CD4-positive, alpha-beta memory T cell (primary cell): Measurements from ENCODE around the gene KRTAP5-3. TPM values are rescaled to one million over a fixed set of nuclear protein-coding genes. Genes with fewer than 3 reads are reported as not detected.

Source experiments
- CTCF ChIA-PET: fragments of 350-600 bp; sonication (Branson Sonifier 250); formaldehyde crosslinking; loops from one replicate; lab custom pipeline; 2021; ENCODE audit warnings: inconsistent platforms; ENCODE audit not compliant: partially characterized antibody; lab: Charles Lee
- POLR2A ChIA-PET: fragments of 350-600 bp; sonication (Branson Sonifier 250); formaldehyde crosslinking; loops from one replicate; lab custom pipeline; 2021; ENCODE audit not compliant: partially characterized antibody; lab: Charles Lee
- DNase-seq, 5 donors: peaks; one replicate each; pipeline versions ENCODE4 v3.0.0 to v3.0.0-alpha.2; 2020 to 2022; ENCODE audit warnings: mixed read lengths in 1 of 5
- H3K27ac ChIP-seq: one replicate; pipeline ENCODE4 v1.7.0; 2013; ENCODE audit warnings: low read depth, low read length
- H3K27me3 ChIP-seq: 2 replicates; pipeline ENCODE4 v1.7.0; 2013; ENCODE audit warnings: mild to moderate bottlenecking, low read length, moderate library complexity; ENCODE audit not compliant: insufficient read depth
- H3K36me3 ChIP-seq: 2 replicates; pipeline ENCODE4 v1.7.0; 2013; ENCODE audit warnings: mild to moderate bottlenecking, low read length, moderate library complexity; ENCODE audit not compliant: insufficient read depth
- H3K4me1 ChIP-seq: 2 replicates; pipeline ENCODE4 v1.7.0; 2013; ENCODE audit warnings: mild to moderate bottlenecking, low read length, moderate library complexity; ENCODE audit not compliant: insufficient read depth
- H3K4me3 ChIP-seq, 2 donors: one replicate each; pipeline ENCODE4 v1.7.0; 2013; ENCODE audit warnings: low read length in 2 of 2, mild to moderate bottlenecking in 1 of 2
- H3K9me3 ChIP-seq, 2 donors: one replicate each; pipeline ENCODE4 v1.7.0; 2013; ENCODE audit warnings: low read length in 2 of 2, control low read depth in 1 of 2; ENCODE audit not compliant: control insufficient read depth in 1 of 2
- H3K27ac Mint-ChIP-seq, 7 donors: one replicate each; pipeline ENCODE4 v1.8.0; 2020 to 2021; ENCODE audit warnings: mixed read lengths in 7 of 7, mild to moderate bottlenecking in 6 of 7, inconsistent platforms in 3 of 7, moderate library complexity in 3 of 7
- H3K27me3 Mint-ChIP-seq, 2 donors: one replicate each; pipeline ENCODE4 v1.8.0; 2020 to 2021; ENCODE audit warnings: mixed read lengths in 2 of 2
- H3K36me3 Mint-ChIP-seq, 2 donors: one replicate each; pipeline ENCODE4 v1.8.0; 2020 to 2021; ENCODE audit warnings: mixed read lengths in 2 of 2, inconsistent platforms in 1 of 2, mild to moderate bottlenecking in 1 of 2
- H3K4me1 Mint-ChIP-seq, 4 donors: one replicate each; pipeline ENCODE4 v1.8.0; 2020 to 2021; ENCODE audit warnings: mixed read lengths in 4 of 4, mild to moderate bottlenecking in 1 of 4
- H3K4me3 Mint-ChIP-seq, 8 donors: one replicate each; pipeline ENCODE4 v1.8.0; 2020 to 2021; ENCODE audit warnings: mixed read lengths in 8 of 8, mild to moderate bottlenecking in 7 of 8, moderate library complexity in 6 of 8, inconsistent platforms in 3 of 8
- H3K9me3 Mint-ChIP-seq, 8 donors: one replicate each; pipeline ENCODE4 v1.8.0; 2020 to 2021; ENCODE audit warnings: mixed read lengths in 8 of 8, mild to moderate bottlenecking in 5 of 8, inconsistent platforms in 3 of 8, moderate library complexity in 1 of 8
- intact Hi-C: fragments of 100-400 bp; cut with micrococcal nuclease; formaldehyde crosslinking; loops from one replicate; pipeline ENCODE4 v1.15.1; 2023
- polyA plus RNA-seq, 2 donors: library from polyadenylated mRNA; unstranded; fragments of 300-500 nt; fragmentation: Illumina TruSeq; gene quantifications; one replicate each; pipeline ENCODE4 v1.2.3, GENCODE V29; 2021
- total RNA-seq, 2 experiments: library from RNA; stranded (reverse); gene quantifications; one replicate each; pipeline ENCODE4 v1.2.3, GENCODE V29; 2021

KRTAP5-3 gene
- total and polyA plus RNA-seq, 4 experiments from 2014 or later = not detected

DNA sequence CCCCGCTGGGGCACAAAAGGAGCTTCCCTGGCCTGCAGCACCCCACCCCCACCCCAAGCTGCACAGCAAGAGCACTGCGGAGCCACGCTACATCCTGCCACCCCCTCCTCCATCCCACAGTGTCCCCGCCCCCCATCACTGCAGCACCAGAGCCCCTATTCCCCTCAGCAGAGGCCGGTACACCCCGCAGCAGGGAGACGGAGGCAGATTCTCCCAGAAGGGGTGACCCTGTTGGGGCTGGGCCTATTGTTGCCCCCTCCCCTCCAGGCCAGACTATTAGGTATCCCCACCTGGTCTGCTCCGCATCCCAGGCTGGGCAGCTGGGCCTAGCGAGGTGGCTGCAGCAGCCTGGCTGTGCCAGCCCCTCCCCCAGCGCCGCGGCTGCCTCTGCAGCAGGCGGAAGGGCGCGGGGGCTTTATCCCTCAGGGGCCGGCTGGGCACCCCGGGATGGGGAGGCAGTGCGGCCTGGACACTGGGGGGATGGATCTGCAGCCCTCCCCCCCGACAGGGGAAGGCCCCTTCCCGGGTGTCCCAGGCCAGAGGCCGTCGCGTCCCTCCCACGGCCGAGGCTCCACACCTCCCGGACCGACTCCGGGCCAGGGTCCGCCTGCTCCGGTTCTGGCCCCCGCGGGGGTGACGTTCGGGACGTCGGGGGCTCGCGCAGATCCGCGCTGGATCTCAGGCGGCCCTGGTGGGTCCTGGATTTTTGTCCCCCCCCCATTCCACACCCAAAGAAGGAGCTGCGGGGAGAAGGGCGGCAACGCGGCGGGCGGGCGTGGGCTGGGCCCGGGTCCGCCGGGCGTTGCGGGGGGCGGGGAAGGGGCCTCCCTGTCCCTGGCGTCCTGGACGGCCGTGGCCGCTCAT is 37.1 kb downstream of the KRTAP5-3 start:
- Mint-ChIP-seq H3K4me1 (peaks cover 7 to 37% (median 10%) of the 10 kb centered on the region in 4 donors), H3K27me3 (no peaks in the 10 kb centered on the region), H3K27ac (peak overlapping the region; percentile 70 to 87 (median 83)), H3K9me3 (peaks cover 0 to 3% (median 0%) of the 10 kb centered on the region in 8 donors), H3K36me3 (no peaks in the 10 kb centered on the region), H3K4me3 (peak overlapping the region; percentile 59 to 81 (median 74))
- no peaks in the 10 kb centered on the region for H3K27me3 ChIP-seq
- H3K9me3 ChIP-seq = no peaks in the 10 kb centered on the region
- peak overlapping the region; percentile 63 for H3K27ac ChIP-seq
- H3K4me3 ChIP-seq = peak overlapping the region; percentile 23 to 44
- intact Hi-C loops = loop anchor here (5.0 kb wide), 1 partner anchor 189 kb away; no protein-coding TSS in a partner anchor
- H3K4me1 ChIP-seq = peaks cover 30% of the 10 kb centered on the region
- no peaks in the 10 kb centered on the region for H3K36me3 ChIP-seq
- peak in 3 of 5 donors; percentile 33 to 47 (median 40) for DNase-seq
- ChIA-PET CTCF (interaction anchor here (0.6 kb wide), 1 partner anchor 130 kb away, joined by 3 read pairs; no protein-coding TSS in a partner anchor), POLR2A (interaction anchor here (1.3 to 5.7 kb wide), 3 partner anchors 18 to 262 kb away, joined by 5 to 72 read pairs (median 54); partner anchors contain the start of gene TOLLIP)

DNA sequence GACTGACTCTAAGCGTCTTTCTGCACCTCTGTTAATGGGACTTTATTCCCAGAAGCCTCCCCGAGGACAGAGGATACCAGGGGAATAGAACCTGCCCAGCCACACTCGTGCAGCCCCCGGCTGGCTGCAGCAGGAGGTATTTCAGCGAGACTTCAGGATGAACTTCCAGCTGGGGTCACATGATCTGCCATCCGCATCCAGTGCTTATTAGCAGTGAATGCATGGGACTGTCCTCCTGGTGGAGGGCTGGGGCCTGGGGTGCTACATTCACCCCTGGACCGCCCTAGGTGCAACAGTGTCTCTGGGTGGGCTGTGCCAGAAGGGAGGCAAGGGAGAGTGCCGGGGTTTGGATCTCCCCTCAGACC is 37.8 kb downstream of the KRTAP5-3 start:
- peaks cover 7 to 37% (median 10%) of the 10 kb centered on the region in 4 donors for H3K4me1 Mint-ChIP-seq
- peaks cover 0 to 3% (median 0%) of the 10 kb centered on the region in 8 donors for H3K9me3 Mint-ChIP-seq
- peak overlapping the region; percentile 59 to 81 (median 74) for H3K4me3 Mint-ChIP-seq
- peaks cover 30% of the 10 kb centered on the region for H3K4me1 ChIP-seq
- H3K27ac Mint-ChIP-seq = peak overlapping the region; percentile 70 to 87 (median 83)
- POLR2A ChIA-PET = interaction anchor here (5.5 to 5.7 kb wide), 2 partner anchors 19 to 23 kb away, joined by 54 to 72 read pairs; no protein-coding TSS in a partner anchor
- H3K9me3 ChIP-seq = no peaks in the 10 kb centered on the region
- no peaks in the 10 kb centered on the region for H3K27me3 Mint-ChIP-seq
- CTCF ChIA-PET = no interaction called here
- no peaks in the 10 kb centered on the region for H3K36me3 Mint-ChIP-seq
- intact Hi-C loops = loop anchor here (5.0 kb wide), 1 partner anchor 188 kb away; no protein-coding TSS in a partner anchor
- H3K36me3 ChIP-seq = no peaks in the 10 kb centered on the region
- peak overlapping the region in 1 of 2 donors; percentile 44 for H3K4me3 ChIP-seq
- peak in 1 of 5 donors; percentile 38 for DNase-seq
- no peaks in the 10 kb centered on the region for H3K27me3 ChIP-seq
- H3K27ac ChIP-seq = peak overlapping the region; percentile 63

DNA sequence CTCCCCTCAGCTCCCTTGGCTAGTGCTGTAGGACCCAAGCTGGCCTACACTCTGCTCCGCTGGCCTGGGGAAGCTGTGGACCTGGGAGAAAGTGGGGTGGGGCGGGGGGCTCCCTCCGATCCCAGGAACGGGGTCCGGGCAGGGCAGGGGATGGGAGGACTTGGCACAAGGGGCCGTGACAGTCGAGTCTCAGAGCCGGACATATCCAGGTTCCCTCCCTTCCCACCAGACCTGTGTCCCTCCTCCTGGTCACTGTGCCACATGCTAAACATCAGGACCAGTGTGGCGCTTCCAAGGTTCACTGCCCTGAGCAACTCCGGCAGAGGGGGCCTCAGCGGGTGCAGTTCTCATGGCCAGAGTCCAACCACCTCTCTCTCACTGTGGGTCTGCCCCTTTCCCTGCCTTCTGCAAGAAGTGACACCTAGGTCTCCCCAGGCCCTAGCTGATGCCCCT is 38.2 kb downstream of the KRTAP5-3 start:
- Histone ChIP-seq H3K4me1 (peaks cover 29% of the 10 kb centered on the region), H3K27ac (no peak overlapping the region), H3K36me3 (no peaks in the 10 kb centered on the region), H3K4me3 (no peak overlapping the region), H3K9me3 (no peaks in the 10 kb centered on the region), H3K27me3 (no peaks in the 10 kb centered on the region)
- no peak for DNase-seq
- intact Hi-C loops = loop anchor here (5.0 kb wide), 1 partner anchor 188 kb away; no protein-coding TSS in a partner anchor
- H3K9me3 Mint-ChIP-seq = peaks cover 0 to 3% (median 0%) of the 10 kb centered on the region in 8 donors
- ChIA-PET CTCF (interaction anchor here (0.5 to 1.3 kb wide), 3 partner anchors 17 to 238 kb away, joined by 3 read pairs; no protein-coding TSS in a partner anchor), POLR2A (interaction anchor here (5.7 kb wide), 1 partner anchor 22 kb away, joined by 54 read pairs; no protein-coding TSS in a partner anchor)
- H3K27me3 Mint-ChIP-seq = no peaks in the 10 kb centered on the region
- peaks cover 7 to 36% (median 10%) of the 10 kb centered on the region in 4 donors for H3K4me1 Mint-ChIP-seq
- H3K27ac Mint-ChIP-seq = peak overlapping the region in 5 of 7 donors; percentile 36 to 86 (median 80)
- no peaks in the 10 kb centered on the region for H3K36me3 Mint-ChIP-seq
- H3K4me3 Mint-ChIP-seq = peak overlapping the region in 4 of 8 donors; percentile 66 to 80 (median 74)

DNA sequence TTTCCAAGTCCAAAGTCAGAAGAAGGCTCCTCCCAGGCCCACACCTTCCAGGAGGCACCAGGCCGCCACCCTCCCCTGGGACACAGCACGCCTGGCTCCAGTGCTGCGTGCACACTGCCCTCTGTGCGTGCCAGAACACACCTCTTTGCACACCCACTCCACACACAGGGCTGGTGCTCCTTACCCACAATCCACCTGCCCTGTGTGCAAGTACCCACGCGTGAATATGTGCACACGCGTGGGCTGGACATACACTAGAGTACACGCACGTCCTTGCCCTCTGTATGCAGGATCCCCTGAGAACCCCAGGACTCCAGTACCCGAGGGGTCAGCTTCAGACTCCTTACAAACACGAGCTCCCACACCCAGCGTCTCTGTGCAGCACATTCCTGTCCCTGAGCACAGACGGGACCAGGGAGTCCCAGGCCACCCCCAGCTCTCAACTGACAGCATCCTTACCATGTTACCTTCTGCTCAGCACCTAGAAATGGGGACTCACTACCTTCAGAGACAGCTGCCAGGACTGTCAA is 38.9 kb downstream of the KRTAP5-3 start:
- peaks cover 26% of the 10 kb centered on the region for H3K4me1 ChIP-seq
- no peak for DNase-seq
- no peaks in the 10 kb centered on the region for H3K9me3 ChIP-seq
- Mint-ChIP-seq H3K4me3 (peak overlapping the region; percentile 41 to 70 (median 51)), H3K9me3 (peaks cover 0 to 3% (median 0%) of the 10 kb centered on the region in 8 donors), H3K36me3 (no peaks in the 10 kb centered on the region), H3K27ac (peak overlapping the region in 6 of 7 donors; percentile 32 to 94 (median 78)), H3K27me3 (no peaks in the 10 kb centered on the region), H3K4me1 (peaks cover 7 to 33% (median 10%) of the 10 kb centered on the region in 4 donors)
- H3K27ac ChIP-seq = no peak overlapping the region
- CTCF ChIA-PET = interaction anchor here (1.0 to 1.3 kb wide), 2 partner anchors 16 to 26 kb away, joined by 3 read pairs; no protein-coding TSS in a partner anchor
- H3K27me3 ChIP-seq = no peaks in the 10 kb centered on the region
- H3K4me3 ChIP-seq = no peak overlapping the region
- intact Hi-C loops = no loop called here
- POLR2A ChIA-PET = no interaction called here
- H3K36me3 ChIP-seq = no peaks in the 10 kb centered on the region

DNA sequence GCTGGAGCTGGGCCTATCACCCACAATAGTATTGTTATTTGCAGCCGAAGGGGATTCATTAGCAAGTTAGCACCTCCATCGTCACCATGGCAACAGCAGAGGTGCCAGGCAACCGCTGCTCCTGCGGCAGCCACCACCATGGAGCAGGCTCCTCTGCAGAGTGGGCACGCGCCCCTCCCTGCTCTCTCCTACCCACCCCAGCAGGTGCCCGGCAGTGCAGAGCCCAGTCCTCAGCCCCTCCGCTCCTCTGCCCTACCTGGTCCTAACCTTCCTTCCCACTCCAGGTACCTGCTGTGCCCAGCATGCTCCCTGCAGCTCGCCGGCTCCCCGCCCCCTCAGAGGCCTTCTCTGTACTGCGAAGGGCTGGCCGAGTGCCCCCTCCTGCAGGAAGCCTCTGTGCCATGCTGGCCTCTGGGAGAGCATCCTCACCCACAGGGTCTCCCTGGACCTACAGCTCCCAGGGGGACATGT is 39.8 kb downstream of the KRTAP5-3 start:
- no peaks in the 10 kb centered on the region for H3K36me3 Mint-ChIP-seq
- Histone ChIP-seq H3K27ac (no peak overlapping the region), H3K4me3 (no peak overlapping the region), H3K4me1 (peaks cover 18% of the 10 kb centered on the region), H3K9me3 (no peaks in the 10 kb centered on the region), H3K36me3 (no peaks in the 10 kb centered on the region), H3K27me3 (no peaks in the 10 kb centered on the region)
- H3K9me3 Mint-ChIP-seq = peaks cover 0 to 3% (median 0%) of the 10 kb centered on the region in 8 donors
- no peaks in the 10 kb centered on the region for H3K27me3 Mint-ChIP-seq
- intact Hi-C loops = no loop called here
- DNase-seq = peak; percentile 40 to 78 (median 47)
- CTCF ChIA-PET = interaction anchor here (1.5 kb wide), 1 partner anchor 11 kb away, joined by 4 read pairs; no protein-coding TSS in a partner anchor
- POLR2A ChIA-PET = no interaction called here
- peak overlapping the region in 1 of 7 donors; percentile 83 for H3K27ac Mint-ChIP-seq
- peaks cover 5 to 25% (median 10%) of the 10 kb centered on the region in 4 donors for H3K4me1 Mint-ChIP-seq
- H3K4me3 Mint-ChIP-seq = peak overlapping the region in 1 of 8 donors; percentile 57

DNA sequence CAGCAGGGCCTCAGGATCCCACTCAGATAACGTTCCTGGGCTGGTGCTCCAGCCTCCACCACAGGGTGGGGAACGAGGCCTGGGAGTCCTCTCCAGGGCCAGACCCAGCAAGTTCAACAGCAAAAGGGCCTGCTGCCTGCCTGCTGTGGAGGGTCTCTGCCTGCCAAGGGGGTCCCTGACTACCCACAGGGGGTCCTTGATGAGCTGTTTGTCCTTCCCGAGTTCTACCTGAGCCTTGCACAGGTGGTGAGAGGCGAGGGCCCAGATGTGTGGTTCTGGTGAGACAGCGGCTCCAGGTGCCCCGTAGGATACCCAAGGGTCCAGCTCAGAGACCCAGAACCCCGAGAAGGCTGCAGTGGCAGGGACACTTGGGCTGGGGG is 40.6 kb downstream of the KRTAP5-3 start:
- DNase-seq = no peak

More for the DNA sequence above, 40.6 kb downstream of the KRTAP5-3 start:
- H3K27me3 Mint-ChIP-seq = no peaks in the 10 kb centered on the region
- Histone ChIP-seq H3K4me3 (no peak overlapping the region), H3K9me3 (no peaks in the 10 kb centered on the region), H3K27me3 (no peaks in the 10 kb centered on the region), H3K27ac (no peak overlapping the region), H3K36me3 (no peaks in the 10 kb centered on the region), H3K4me1 (peaks cover 13% of the 10 kb centered on the region)
- no peaks in the 10 kb centered on the region for H3K36me3 Mint-ChIP-seq
- intact Hi-C loops = no loop called here
- H3K27ac Mint-ChIP-seq = peak overlapping the region in 1 of 7 donors; percentile 83
- H3K4me3 Mint-ChIP-seq = peak overlapping the region in 1 of 8 donors; percentile 52
- ChIA-PET POLR2A (no interaction called here), CTCF (interaction anchor here (0.9 to 1.5 kb wide), 2 partner anchors 11 to 85 kb away, joined by 3 to 4 read pairs; no protein-coding TSS in a partner anchor)
- peaks cover 5 to 20% (median 9%) of the 10 kb centered on the region in 4 donors for H3K4me1 Mint-ChIP-seq
- H3K9me3 Mint-ChIP-seq = peaks cover 0 to 3% (median 0%) of the 10 kb centered on the region in 8 donors
